HG02973 (cell line): ENCODE measurements around the gene TIMM50.
"Not testable (repeated sequence)": the region's sequence is repeated elsewhere in the genome, so short reads cannot be mapped to it uniquely, and the experiment has no call there.

Experiments
- ATAC-seq: cut with Tn5 transposase; IDR thresholded peaks from one replicate; pipeline ENCODE4 v1.9.1; 2021; ENCODE audit warnings: moderate library complexity; ENCODE audit not compliant: unreplicated experiment

TIMM50 gene

DNA sequence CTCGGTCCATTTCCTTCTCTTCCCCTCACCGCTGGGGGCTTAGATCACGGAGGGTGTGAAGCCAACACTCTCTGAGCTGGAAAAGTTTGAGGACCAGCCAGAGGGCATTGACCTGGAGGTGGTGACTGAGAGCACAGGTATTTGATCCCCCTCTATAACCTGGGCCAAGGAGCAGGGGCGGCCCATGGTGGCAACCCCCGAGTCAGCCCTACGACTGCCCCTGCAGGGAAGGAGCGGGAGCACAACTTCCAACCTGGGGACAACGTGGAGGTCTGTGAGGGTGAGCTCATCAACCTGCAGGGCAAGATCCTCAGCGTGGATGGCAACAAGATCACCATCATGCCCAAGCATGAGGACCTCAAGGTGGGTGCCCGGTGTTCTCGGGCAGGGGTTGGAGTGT lies 11.6 kb upstream of the TIMM50 start:
- no peak for ATAC-seq

DNA sequence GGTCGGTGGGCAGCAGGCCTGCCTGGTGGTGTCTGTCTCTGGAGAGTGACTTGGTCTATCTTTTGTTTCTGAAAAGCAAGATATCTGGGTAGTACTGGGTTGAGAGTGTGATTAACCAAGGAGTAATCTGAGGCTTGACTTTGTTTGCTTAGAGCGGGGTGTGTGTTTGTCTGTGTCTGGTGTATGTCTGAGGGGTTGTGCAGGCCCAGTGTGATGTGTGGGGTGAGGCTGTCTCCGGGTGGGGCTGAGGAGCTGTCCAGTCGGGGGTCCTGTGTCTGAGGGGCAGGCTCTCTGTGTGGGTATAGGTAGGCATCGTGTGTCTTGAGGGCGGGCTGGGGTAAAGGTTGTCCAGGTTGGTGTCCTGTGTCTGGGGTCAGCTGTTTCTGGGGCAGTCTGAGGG lies 11.1 kb upstream of the TIMM50 start:
- no peak for ATAC-seq

DNA sequence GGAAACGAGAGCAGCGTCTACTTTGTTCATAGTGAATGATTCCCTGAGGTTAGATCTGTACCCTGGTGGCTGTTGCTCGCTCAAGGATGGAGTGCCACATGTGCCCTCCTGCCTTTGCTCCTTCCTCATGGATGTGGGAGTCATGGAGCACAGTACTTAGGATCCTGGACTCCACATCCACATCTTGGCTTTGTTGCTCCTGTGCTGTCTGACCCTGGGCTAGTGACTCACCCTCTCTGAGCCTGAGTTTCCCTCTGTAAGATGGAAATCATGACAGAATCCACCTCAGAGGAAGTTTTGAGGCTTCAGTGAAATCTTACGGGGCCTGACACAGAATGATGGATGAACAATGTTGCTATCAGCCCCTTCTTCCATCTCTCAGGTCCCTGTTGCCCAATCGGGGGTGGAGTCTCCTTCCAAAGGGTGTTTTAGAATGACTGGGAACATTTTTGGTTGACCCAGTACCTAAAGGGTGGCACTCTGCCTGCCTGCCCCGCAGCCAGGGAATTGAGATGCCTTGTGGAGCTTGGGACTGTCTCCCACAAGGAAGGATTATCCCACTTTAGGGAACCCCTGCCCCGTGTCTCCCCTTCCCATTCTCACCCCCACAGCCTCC lies 9.8 kb upstream of the TIMM50 start:
- no peak for ATAC-seq

DNA sequence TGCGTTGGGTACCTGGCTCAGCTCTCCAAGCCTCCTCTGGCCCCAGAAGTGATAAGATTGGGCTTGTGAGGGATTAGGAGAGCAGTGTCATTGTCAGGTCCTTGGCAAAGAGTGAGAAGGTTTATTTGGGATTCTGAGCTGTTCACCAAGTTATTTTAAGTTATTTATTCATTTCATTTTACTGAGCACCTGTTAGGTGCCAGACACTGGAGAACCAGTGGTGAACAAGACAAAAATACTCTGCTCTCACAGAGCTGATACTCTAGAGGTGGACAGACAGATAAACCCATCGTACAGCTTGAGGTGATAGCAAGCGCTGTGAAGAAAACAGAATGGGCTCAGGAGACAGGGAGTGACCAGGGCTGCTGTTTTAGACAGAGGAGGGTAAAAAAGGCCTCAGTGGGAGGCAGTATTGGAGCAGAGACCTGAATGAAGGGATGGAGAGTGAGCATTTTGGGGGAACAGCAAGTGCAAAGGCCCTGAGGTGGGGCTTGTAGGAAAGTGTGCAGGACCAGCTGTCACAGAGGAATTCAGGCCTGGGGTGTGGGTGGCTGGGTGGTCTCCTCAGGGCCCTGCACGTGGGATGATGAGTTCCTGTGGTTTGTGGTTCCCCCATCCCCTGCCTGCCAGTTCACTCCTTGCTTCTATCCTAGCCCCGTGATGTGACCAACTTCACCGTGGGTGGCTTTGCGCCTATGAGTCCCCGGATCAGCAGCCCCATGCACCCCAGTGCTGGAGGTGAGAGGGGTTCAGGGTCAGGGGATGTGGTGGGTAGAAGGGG lies 8.7 kb upstream of the TIMM50 start:
- ATAC-seq = no peak

DNA sequence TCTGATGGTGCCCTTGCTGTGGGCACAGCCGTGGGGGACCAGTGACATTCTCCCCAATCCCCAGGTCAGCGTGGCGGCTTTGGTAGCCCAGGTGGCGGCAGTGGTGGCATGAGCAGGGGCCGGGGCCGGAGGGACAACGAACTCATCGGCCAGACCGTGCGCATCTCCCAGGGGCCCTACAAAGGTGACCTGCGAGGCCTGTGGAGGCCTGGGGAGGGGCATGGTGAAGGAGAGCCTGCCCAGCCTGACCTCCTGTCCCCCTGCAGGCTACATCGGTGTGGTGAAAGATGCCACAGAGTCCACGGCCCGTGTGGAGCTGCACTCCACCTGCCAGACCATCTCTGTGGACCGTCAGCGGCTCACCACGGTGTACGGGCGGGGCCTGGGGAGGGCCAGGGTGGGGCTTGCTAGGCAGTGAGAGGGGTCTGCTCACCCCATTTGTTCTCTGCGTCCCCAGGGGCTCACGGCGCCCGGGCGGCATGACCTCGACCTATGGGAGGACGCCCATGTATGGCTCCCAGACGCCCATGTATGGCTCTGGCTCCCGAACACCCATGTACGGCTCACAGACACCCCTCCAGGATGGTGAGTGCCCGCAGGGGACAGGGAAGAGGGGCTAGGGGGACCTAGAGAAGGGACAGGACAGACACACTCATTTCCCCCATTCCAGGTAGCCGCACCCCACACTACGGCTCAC lies 7.7 kb upstream of the TIMM50 start:
- no peak for ATAC-seq

DNA sequence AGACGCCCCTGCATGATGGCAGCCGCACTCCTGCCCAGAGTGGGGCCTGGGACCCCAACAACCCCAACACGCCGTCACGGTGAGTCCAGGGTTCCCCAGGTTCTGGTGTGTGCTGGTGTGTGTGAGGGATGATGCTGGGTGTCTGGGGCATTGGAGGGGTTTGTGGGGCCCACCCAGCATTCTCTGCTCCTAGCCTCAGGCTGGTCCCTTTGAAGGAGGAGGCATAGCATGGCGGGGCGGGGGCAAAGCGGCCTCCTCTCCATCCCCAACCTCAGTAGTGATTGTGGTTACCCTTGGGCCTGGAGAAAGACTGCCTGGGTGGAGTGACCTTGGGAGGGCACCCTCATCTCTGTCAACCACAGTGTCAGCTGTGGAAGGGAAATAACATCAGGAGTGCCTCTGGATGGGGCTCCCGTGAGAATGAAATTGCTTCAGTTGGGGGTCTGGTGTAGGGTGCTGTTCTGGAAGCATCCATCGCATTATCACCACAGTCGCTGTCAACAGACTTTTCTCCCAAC lies 7.1 kb upstream of the TIMM50 start:
- no peak for ATAC-seq

DNA sequence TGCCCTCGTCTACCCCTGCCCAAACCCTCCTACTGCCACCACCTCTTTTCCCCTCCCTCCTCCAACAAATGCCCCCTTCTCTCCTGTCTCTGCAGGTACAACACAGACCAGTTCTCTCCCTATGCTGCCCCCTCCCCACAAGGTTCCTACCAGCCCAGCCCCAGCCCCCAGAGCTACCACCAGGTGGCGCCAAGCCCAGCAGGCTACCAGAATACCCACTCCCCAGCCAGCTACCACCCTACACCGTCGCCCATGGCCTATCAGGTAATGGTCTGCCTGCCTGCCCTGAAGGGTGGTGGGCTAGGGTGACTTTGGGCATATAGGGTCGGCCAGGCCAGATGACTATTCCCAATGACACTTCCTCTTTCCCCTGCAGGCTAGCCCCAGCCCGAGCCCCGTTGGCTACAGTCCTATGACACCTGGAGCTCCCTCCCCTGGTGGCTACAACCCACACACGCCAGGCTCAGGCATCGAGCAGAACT lies 6.5 kb upstream of the TIMM50 start:
- ATAC-seq = no peak

DNA sequence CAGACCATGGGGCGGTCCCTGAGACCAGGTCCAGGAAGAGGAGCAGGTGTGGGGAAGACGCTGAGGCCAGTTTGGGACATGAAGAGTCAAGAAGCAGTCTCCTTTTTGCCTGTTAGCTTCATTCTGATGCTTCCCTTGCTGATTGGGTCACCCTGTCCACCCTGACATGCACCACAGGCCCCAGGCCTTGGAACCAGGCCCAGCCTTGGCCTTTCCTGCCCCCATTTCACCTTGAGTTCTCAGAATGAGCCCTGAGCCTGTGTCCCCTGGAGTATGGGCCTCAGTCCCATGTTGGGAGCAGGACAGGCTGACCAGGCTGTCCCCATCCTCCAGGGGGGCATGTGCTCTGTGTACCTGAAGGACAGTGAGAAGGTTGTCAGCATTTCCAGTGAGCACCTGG lies 4.9 kb upstream of the TIMM50 start:
- ATAC-seq = no peak

DNA sequence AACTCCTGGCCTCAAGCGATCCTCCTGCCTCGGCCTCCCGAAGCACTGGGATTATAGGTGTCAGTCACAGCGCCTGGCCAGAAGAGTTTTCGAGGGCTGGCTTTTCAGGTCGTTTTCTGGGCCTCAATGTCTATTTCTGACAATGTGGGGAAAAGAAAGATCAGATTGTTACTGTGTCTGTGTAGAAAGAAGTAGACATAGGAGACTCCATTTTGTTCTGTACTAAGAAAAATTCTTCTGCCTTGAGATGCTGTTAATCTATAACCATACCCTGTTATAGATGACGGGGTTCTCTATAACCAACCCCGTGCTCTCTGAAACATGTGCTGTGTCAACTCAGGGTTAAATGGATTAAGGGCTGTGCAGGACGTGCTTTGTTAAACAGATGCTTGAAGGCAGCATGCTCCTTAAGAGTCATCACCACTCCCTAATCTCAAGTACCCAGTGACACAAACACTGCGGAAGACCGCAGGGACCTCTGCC lies 1.3 kb upstream of the TIMM50 start:
- ATAC-seq = not testable (repeated sequence)

DNA sequence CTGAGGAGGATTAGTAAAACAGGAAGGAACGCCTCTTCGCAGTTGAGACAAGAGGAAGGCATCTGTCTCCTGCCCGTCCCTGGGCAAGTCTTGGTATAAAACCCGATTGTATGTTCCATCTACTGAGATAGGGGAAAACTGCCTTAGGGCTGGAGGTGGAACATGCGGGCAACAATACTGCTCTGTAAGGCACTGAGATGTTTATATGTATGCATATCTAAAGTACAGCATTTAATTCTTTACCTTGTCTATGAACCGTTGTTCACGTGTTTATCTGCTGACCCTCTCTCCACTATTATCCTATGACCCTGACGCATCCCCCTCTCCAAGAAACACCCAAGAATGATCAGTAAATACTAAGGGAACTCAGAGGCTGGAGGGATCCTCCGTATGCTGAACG lies 722 bp upstream of the TIMM50 start:
- ATAC-seq = no peak

DNA sequence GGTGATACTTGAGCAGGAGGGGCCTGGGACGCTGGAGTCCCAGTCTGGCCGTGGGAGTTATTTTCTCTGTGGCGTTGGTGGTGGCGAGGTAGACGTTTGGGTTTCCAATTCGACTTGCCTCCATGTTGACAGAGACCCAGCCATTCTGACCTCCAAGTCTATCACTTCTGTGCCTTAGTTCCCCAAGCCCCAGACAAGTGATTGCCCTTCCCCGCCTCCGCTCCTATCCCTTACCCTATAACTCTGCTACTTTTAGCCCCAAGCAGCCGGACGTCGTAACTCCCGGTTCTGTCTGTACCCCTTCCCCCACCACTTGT lies 549 bp downstream of the TIMM50 start:
- ATAC-seq = peak; percentile 13

DNA sequence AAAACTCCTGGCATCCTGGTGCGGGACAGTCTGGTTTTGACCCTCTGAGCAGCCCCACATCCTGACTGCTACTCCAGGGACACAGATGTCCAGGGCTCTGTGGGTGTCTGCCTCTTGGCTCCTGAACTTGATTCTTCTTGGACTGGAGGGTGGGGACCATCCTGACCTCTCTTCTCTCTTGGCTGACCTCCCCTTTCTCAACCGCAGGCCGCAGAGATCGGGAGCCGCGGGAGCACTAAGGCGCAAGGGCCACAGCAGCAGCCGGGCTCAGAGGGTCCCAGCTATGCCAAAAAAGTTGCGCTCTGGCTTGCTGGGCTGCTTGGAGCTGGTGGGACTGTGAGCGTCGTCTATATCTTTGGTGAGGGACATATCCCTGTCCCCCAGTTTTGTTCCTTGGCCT lies 1.0 kb downstream of the TIMM50 start:
- ATAC-seq = no peak

DNA sequence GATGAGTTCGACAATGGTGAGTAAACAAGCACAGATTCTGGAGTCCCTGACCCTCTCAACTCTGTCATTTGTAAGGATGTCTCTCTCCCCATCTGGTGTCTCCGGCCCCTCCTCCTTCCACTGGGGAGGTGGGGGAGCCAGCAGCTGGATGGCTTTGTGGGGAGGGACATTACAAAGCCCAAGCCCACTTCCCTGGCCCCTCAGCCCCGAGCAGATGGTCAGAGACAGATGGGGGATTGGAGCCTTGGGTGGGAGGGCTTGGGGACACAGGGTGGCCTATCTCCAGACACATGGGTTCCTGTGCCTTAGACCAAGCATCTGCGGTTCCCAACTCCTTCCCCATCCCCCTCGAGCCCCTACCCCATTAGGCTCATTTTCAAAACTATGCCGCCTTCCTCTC lies 2.5 kb downstream of the TIMM50 start:
- ATAC-seq = no peak

DNA sequence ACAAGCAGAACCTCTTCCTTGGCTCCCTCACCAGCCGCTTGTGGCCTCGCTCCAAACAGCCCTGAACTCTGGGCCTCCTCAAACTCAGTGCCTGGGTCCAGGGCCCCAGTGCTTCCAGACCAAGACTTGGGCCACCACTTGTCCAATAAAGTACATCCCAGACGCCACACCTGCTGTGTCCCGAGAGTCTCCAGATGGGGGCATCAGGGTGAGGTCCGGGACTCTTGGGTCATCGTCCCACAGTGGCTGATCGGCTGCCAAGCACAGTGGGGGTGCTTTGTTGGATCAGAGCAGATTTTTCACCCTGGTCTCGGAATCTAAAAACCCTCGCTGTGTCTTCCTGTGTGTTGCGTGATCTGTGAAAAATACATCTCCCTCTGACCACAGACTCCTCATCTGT lies 9.1 kb downstream of the TIMM50 start:
- ATAC-seq = no peak

DNA sequence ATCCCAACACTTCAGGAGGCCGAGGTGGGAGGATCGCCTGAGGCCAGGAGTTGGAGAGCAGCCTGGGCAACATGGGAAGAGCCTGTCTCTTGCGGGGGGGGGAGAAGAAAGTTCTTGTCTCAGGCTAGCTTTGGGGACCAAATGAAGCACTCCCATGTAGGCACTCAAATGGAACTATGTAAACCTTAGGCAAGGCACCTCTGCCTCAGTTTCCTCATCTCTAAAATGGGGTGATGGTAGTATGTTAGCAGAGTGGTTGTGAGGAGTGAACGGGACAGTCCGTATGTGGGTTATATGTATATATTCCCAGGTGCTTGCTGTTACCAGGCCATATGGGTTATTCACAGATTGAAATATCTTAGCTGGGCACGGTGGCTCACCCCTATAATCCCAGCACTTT lies 11.6 kb downstream of the TIMM50 start:
- no peak for ATAC-seq

DNA sequence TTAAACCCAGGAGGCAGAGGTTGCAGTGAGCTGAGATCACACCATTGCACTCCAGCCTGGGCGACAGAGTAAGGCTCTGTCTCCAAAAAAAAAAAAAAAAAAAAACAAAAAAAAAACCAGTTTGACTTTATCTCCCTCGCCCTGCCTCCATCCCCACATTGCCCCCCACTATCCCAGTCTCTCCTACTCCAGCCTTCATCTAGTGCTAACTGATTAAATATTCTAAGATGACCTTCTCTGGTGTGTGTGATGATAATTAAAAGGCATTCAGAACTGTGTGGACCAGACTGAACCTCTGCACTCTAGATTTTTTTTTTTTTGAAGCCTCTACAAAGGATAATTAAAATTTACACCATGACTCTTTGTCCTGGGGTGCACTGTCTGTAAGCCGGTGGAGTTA lies 12.2 kb downstream of the TIMM50 start:
- ATAC-seq = no peak

DNA sequence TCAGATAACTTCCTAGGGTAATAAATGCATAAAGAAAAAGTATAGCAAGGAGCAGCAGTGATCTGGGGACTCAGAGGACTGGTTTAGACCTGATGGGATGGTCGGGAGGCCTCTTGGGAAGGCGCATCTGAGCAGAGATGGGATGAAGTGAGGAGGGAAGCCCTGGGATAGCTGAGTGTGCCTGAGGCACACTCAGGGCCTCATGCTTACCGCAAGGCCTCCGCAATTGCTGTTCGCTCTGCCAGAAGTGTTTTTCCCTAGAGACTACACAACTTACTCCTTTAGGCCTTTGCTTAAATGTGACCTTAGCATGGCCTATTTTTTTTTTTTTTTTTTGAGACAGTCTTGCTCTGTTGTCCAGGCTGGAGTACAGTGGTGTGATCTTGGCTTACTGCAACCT lies 14.0 kb downstream of the TIMM50 start:
- no peak for ATAC-seq

DNA sequence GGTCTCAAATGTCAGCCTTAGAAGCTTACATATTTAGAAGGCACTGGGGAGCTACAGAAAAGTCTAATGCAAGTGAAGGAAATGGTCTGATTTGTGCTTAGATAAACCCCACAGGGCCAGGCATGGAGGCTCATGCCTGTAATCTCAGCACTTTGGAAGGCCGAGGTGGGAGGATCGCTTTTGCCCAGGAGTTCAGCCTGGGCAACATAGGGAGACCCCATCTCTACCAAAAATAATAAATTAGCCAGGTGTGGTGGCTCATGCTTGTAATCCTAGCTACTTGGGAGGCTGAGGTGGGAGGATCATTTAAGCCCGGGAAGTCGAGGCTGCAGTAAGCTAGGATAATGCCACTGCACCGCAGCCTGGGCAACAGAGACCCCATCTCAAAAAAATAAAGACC lies 15.4 kb downstream of the TIMM50 start:
- ATAC-seq = no peak

DNA sequence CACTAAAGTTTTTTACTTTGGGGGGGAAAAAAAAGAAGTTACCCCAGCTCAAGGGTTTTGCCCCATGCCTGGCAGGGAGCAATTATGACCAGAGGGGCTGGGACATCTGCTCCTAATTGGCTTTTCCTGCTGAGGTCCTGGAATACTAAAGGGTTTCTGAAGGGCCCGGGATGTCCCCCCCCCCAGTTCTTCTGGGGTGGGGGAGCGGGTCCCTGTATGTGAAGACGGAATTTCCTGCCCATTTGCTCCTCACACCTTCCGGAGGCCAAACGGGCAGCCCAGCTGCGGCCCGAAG lies 17.0 kb downstream of the TIMM50 start:
- no peak for ATAC-seq

DNA sequence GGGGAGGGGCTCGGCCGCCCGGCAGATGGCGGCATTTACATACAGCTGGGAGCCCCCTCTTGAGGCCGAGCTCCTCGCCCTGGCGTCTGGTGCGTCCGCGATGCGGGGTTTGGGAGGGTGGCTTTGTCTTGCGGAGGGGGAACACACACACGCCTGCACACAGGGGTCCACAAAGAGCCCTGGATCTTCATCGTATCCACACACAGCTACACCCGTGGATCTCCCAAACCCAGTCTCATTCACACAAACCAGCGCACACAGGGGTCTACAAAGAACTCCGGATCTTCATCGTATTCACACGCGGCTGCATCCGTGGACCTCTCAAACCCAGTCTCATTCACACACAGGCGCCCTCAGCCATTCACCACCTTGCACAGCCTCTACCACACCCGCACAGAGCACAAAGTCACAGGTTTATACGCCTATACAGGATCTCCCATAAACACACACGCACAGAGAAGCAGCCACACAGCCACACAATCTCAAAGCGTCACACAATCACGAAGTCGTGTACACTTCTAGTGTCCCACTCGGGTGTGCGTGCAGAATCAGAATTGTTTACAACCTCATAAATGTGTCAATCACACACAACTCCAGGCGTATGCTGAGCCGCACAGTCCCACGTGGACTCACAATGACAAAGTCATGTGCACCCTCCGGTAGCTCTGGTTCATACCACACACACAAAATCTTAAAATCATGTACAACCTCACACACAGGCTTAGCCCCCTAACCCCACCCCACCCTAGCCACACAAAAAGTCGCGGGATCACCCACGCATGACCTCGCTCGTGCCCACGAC lies 17.6 kb downstream of the TIMM50 start:
- ATAC-seq = no peak
